GM23338 (cell line): Measurements from ENCODE around the gene AKTIP. TPM values are rescaled to one million over a fixed set of nuclear protein-coding genes. Genes with fewer than 3 reads are reported as not detected.
"Not testable (repeated sequence)": the region's sequence is repeated elsewhere in the genome, so short reads cannot be mapped to it uniquely, and the experiment has no call there.

Experiments used
- ATAC-seq: fragments of 200-7000 bp; cut with Tn5 transposase; 3 replicates; pipeline ENCODE4 v1.9.1; 2020
- DNase-seq: peaks from one replicate; pipeline ENCODE4 v3.0.0-alpha.2; 2015; ENCODE audit warnings: low spot score
- H2AFZ ChIP-seq: fragments of 200-600 bp; sonication (generic); 2 replicates; pipeline ENCODE4 v1.8.0; 2016; ENCODE audit warnings: antibody characterized with exemption, mild to moderate bottlenecking, moderate library complexity
- H3F3A ChIP-seq: fragments of 200-600 bp; sonication (generic); replicated peaks from 2 replicates; pipeline ENCODE4 v1.8.0; 2017; ENCODE audit warnings: antibody characterized with exemption, mixed run types, low read depth
- H3K27ac ChIP-seq: fragments of 200-600 bp; sonication (generic); 2 replicates; pipeline ENCODE4 v1.6.1; 2016; ENCODE audit warnings: low read depth
- H3K27me3 ChIP-seq: fragments of 200-600 bp; sonication (generic); 2 replicates; pipeline ENCODE4 v1.8.0; 2016; ENCODE audit warnings: mild to moderate bottlenecking, mixed run types, moderate library complexity; ENCODE audit not compliant: insufficient read depth
- H3K36me3 ChIP-seq: fragments of 200-600 bp; sonication (generic); 2 replicates; pipeline ENCODE4 v1.8.0; 2016; ENCODE audit warnings: mild to moderate bottlenecking; ENCODE audit not compliant: insufficient read depth
- H3K4me1 ChIP-seq: fragments of 200-600 bp; sonication (generic); 2 replicates; pipeline ENCODE4 v1.8.0; 2016; ENCODE audit warnings: mild to moderate bottlenecking, moderate library complexity; ENCODE audit not compliant: insufficient read depth
- H3K4me2 ChIP-seq: fragments of 200-600 bp; sonication (generic); 2 replicates; pipeline ENCODE4 v1.7.1; 2017; ENCODE audit warnings: mixed run types
- H3K4me3 ChIP-seq: fragments of 200-600 bp; sonication (generic); 2 replicates; pipeline ENCODE4 v1.6.1; 2016; ENCODE audit warnings: mixed run types
- H3K79me2 ChIP-seq: fragments of 200-600 bp; sonication (generic); replicated peaks from 2 replicates; pipeline ENCODE4 v1.8.0; 2017; ENCODE audit warnings: mild to moderate bottlenecking; ENCODE audit not compliant: insufficient read depth
- H3K9me2 ChIP-seq: fragments of 200-600 bp; sonication (generic); 2 replicates; pipeline ENCODE4 v1.8.0; 2017; ENCODE audit not compliant: insufficient read depth
- H4K20me1 ChIP-seq: fragments of 200-600 bp; sonication (generic); replicated peaks from 2 replicates; pipeline ENCODE4 v1.8.0; 2017; ENCODE audit warnings: mild to moderate bottlenecking; ENCODE audit not compliant: insufficient read depth
- H3K27ac Mint-ChIP-seq: 2 replicates; pipeline ENCODE4 v1.8.0; 2020; ENCODE audit warnings: inconsistent platforms, mild to moderate bottlenecking, moderate library complexity, mixed read lengths
- H3K27me3 Mint-ChIP-seq: 3 replicates; pipeline ENCODE4 v1.8.0; 2022; ENCODE audit warnings: low read depth, mild to moderate bottlenecking, moderate library complexity, mixed read lengths, inconsistent platforms; ENCODE audit not compliant: insufficient read depth, poor library complexity
- H3K36me3 Mint-ChIP-seq: 3 replicates; pipeline ENCODE4 v1.8.0; 2021; ENCODE audit warnings: low read depth, mild to moderate bottlenecking, inconsistent platforms, moderate library complexity, mixed read lengths
- H3K4me1 Mint-ChIP-seq: 3 replicates; pipeline ENCODE4 v1.8.0; 2020; ENCODE audit warnings: mild to moderate bottlenecking, inconsistent platforms, mixed read lengths
- H3K4me3 Mint-ChIP-seq: 3 replicates; pipeline ENCODE4 v1.8.0; 2021; ENCODE audit warnings: moderate library complexity, mild to moderate bottlenecking, inconsistent platforms, mixed read lengths
- H3K9me3 Mint-ChIP-seq: 3 replicates; pipeline ENCODE4 v1.8.0; 2020; ENCODE audit warnings: moderate library complexity, mild to moderate bottlenecking, inconsistent platforms, mixed read lengths
- EZH2phosphoT487 ChIP-seq: fragments of 200-600 bp; sonication (generic); IDR thresholded peaks from one replicate; pipeline ENCODE4 v1.8.1; 2018; ENCODE audit warnings: antibody characterized with exemption; ENCODE audit not compliant: unreplicated experiment
- ZNF462 ChIP-seq: fragments of 250-450 bp; sonication (Bioruptor Pico); IDR thresholded peaks from 2 replicates; pipeline ENCODE4 v1.5.0; 2020; ENCODE audit warnings: mild to moderate bottlenecking, moderate library complexity
- polyA plus RNA-seq: library from polyadenylated mRNA; unstranded; fragments of >200 nt; fragmentation: Nextera tagmentation; extraction: Ambion mirVana; gene quantifications from 2 replicates; pipeline ENCODE4 v1.2.1, GENCODE V29; 2016
- total RNA-seq: library from RNA; depleted of rRNA; stranded (reverse); fragments of >200 nt; shearing (Covaris generic); gene quantifications from 2 replicates; pipeline ENCODE4 v1.2.3, GENCODE V29; 2014

Gene AKTIP
- total and polyA plus RNA-seq, 2 experiments from 2014 or later: 17.3 to 21.6 TPM

GRCh38 chr16:53541326-53541725, 38.3 kb upstream of the AKTIP start (continued):
- no peak for TF ChIP-seq ZNF462 (CRISPR knock-in tag)
- no peak for TF ChIP-seq EZH2phosphoT487

DNA sequence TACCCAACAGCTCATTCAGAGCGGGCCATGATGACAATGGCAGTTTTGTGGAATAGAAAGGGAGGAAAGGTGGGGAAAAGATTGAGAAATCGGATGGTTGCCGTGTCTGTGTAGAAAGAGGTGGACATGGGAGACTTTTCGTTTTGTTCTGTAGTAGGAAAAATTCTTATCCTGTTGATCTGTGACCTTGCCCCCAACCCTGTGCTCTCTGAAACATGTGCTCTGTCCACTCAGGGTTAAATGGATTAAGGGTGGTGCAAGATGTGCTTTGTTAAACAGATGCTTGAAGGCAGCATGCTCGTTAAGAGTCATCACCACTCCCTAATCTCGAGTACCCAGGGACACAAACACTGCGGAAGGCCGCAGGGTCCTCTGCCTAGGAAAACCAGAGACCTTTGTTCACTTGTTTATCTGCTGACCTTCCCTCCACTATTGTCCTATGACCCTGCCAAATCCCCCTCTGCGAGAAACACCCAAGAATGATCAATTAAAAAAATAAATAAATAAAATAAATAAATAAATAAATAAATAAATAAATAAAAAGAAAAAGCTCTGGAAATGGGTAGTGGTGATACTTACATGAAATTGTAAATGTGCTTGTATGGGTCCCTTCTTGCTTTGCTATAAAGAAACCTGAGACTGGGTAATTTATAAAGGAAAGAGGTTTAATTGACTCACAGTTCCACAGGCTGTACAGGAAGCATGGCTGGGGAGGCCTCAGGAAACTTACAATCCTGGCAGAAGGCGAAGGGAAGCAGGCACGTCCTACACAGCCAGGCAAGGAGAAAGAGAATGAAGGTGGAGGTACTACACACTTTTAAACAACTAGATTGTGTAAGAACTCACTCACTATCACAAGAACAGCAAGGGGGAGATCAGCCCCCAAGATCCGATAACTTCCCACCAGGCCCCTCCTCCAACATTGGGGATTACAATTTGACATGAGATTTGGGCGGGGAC, 37.0 kb upstream of the AKTIP start:
- H3K79me2 ChIP-seq, H3K4me1 Mint-ChIP-seq, H3K36me3 ChIP-seq, H3F3A ChIP-seq, H3K27ac Mint-ChIP-seq, ATAC-seq, H2AFZ ChIP-seq, H3K36me3 Mint-ChIP-seq, H4K20me1 ChIP-seq, H3K4me3 Mint-ChIP-seq, H3K9me2 ChIP-seq, H3K27me3 Mint-ChIP-seq, H3K4me2 ChIP-seq, DNase-seq, H3K4me1 ChIP-seq, H3K4me3 ChIP-seq, H3K27ac ChIP-seq, H3K27me3 ChIP-seq: not testable (repeated sequence)
- peaks cover 21% of the 10 kb centered on the region for H3K9me3 Mint-ChIP-seq

DNA sequence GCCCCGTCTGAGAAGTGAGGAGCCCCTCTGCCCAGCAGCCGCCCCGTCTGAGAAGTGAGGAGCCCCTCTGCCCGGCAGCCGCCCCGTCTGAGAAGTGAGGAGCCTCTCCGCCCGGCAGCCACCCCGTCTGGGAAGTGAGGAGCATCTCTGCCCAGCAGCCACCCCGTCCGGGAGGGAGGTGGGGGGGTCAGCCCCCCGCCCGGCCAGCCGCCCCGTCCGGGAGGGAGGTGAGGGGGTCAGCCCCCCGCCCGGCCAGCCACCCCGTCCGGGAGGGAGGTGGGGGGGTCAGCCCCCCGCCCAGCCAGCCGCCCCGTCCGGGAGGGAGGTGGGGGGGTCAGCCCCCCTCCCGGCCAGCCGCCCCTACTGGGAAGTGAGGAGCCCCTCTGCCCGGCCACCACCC, 36.3 kb upstream of the AKTIP start:
- not testable (repeated sequence) for H3K4me2 ChIP-seq, H3K27me3 ChIP-seq, H3K27ac Mint-ChIP-seq, H2AFZ ChIP-seq, H3K27ac ChIP-seq, H3K79me2 ChIP-seq, H3K27me3 Mint-ChIP-seq, DNase-seq, H3F3A ChIP-seq, H4K20me1 ChIP-seq, H3K4me3 ChIP-seq, H3K9me2 ChIP-seq, H3K4me1 Mint-ChIP-seq, H3K4me1 ChIP-seq, H3K36me3 ChIP-seq, H3K4me3 Mint-ChIP-seq, H3K36me3 Mint-ChIP-seq, ATAC-seq
- peaks cover 21% of the 10 kb centered on the region for H3K9me3 Mint-ChIP-seq
